T1000 (cell line): ENCODE results near the gene SNX13.
A peak's percentile ranks its signal among the peaks of the same experiment; 100 is the strongest.

Experiments used
- DNase-seq: peaks from one replicate; lab custom pipeline; 2025; ENCODE audit warnings: mixed read lengths; lab: John Stamatoyannopoulos, UW

Gene SNX13

GRCh38 chr7:17944720-17945119 is 4.4 kb upstream of the SNX13 start:
- no peak for DNase-seq

GRCh38 chr7:17943006-17943405 is 2.7 kb upstream of the SNX13 start:
- DNase-seq, result no peak

DNA sequence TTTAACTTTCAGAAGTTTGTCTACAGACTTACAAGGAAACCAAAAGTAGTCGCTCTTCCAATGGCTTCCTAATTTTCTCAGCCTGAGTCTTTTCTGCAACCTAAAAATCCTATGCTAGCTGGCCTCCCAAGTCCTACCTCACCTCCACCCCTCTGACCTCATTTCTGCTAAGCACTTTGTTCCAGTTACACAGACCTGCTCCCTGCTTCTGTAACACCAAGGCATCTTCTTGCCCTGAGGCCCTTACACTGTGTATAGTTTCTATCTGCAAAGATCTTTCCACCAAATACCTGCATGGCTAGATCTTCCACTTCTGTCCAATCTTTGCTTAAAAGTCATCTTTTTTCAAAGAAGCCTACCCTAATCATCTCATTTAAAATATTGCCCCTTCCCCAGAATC is 1.9 kb upstream of the SNX13 start:
- DNase-seq, result no peak

DNA sequence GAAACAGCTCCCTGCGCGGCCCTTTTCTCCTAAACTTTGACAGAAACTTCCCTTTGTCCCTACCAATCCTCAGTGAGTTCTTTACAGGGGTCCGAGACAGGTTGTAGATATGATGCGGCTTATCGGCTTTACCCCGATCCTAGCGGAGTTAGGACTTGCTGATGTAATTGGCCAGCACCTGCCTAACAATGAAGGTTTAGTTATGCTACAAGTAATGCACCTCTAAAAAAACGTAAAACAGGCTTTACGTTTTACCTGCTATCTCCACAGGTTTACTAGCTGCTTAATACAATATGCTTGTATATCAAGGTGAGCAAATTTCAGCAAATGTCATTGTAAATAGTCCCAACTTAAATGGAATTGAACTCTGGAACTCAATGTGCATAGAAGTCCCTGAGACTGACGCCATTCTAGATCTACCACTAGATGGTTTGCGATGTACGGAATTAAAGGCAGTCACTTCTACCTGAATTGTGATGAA is 697 bp upstream of the SNX13 start:
- DNase-seq, result no peak

GRCh38 chr7:17939606-17940301 is 540 bp downstream of the SNX13 start:
- peak; percentile 10 for DNase-seq

DNA sequence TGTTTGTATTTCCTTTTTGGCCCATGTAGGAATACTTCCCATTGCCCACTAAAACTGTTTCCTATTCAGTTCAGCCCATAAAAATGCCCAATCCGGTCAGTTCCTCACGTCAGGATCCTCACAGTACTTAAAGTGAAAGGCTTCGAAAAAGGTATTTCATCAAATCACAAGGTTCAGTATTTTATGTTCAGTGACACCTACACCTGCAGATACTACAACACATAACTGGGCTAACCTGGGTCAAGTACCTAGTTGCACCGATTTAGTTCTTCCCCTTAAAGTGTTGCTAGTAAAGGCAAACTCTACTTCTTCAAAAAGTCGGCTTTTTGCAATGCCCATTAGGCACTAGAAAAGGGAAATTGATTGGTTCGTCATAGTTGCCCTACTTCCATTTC is 1.1 kb downstream of the SNX13 start:
- no peak for DNase-seq

- no peak for DNase-seq
Observed at GRCh38 chr7:17937506-17938120, 2.7 kb downstream of the SNX13 start.

GRCh38 chr7:17936321-17936720 is 4.0 kb downstream of the SNX13 start:
- no peak for DNase-seq

GRCh38 chr7:17934612-17935240 is 5.6 kb downstream of the SNX13 start:
- DNase-seq, result no peak

GRCh38 chr7:17934094-17934493 is 6.2 kb downstream of the SNX13 start:
- DNase-seq, result no peak

GRCh38 chr7:17932770-17933169 is 7.5 kb downstream of the SNX13 start:
- no peak for DNase-seq

DNA sequence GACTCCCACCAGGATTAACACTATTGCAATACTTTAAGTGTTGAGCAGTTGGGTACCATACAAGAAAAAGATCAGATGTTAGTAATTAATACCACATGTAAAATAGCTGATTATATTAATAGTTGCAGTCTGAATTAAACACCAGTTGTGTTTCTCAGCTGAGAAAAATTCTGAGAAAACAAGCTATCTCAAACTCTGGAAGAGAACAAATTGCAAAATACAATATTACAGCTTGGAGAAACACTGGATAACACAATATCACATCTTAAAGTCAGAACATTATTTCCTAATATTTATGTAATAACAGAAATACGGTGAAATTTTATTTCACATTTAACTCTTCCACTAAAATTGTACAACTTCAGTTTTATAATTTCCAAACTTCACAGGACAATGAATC is 9.2 kb downstream of the SNX13 start:
- DNase-seq, result no peak

DNA sequence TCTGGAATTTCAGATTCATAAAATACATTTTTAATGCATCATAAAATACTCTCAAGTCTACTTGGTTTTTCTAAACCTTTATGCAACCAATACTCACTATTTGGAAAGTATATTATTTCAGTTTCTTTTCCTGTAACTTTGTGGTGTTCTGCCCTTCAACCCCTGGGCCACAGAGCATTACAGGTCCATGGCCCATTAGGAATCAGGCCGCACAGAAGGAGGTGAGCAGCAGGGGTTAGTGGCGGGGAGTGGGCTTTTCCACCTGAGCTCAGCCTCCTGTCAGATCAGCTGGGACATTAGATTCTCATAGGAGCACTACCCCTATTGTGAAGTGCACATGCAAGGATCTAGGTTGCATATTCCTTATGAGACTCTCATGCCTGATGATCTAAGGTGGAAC is 9.7 kb downstream of the SNX13 start:
- DNase-seq, result no peak

DNA sequence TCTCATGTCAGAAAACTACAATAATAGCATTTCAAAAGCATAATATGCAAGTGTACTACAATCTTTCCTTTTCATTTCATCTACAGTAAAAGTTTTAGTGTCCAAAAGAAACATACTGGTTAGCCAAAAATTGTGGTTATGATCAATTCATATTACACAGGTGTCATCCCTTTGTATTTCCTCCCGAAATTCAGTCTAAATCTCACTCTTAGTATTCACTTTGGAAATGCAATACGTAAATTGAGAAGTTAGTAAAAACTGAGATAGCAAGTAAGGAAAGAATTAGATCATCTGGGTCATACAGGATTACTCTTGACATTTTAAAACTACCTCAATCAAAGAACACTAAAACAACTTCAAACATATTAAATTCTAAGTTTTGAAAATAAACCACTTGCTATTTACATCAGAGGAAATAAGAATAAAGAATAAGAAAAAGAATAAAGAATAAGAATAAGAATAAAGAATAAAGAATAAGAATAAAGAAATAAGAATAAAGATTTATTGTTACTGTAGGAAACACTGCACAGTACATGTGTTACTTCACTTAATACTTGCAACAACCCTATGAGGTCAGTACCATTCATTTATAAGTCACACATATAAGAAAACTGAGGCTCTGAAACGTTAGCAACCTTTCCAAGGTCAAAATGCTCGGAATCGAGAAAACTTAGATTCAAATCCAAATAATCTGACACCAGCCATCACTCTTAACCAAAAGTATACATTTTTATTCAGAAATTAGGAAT is 10.5 kb downstream of the SNX13 start:
- no peak for DNase-seq

DNA sequence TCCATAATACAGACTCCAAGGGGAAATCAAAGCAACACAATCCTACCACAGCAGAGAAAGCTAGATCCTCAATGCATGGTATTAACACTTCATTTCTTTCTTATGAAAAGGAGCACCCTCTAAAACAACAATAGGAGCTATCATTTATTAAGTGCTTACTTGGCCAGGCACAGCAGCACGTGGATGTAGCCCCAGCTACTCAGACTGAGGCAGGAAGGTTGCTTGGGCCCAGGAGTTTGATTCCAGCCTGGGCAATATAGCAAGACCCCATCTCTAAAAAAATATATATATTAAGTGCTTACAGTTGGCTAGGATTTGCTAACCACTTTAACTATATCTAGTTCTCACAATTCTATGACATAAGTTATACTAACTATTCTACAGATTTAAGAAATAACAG is 12.2 kb downstream of the SNX13 start:
- DNase-seq, result no peak

GRCh38 chr7:17921857-17922416 is 18.4 kb downstream of the SNX13 start:
- DNase-seq, result no peak

- no peak for DNase-seq
Observed at GRCh38 chr7:17917842-17918241, 22.5 kb downstream of the SNX13 start.

GRCh38 chr7:17916786-17917185 is 23.5 kb downstream of the SNX13 start:
- no peak for DNase-seq

GRCh38 chr7:17915796-17916195 is 24.5 kb downstream of the SNX13 start:
- DNase-seq, result no peak

DNA sequence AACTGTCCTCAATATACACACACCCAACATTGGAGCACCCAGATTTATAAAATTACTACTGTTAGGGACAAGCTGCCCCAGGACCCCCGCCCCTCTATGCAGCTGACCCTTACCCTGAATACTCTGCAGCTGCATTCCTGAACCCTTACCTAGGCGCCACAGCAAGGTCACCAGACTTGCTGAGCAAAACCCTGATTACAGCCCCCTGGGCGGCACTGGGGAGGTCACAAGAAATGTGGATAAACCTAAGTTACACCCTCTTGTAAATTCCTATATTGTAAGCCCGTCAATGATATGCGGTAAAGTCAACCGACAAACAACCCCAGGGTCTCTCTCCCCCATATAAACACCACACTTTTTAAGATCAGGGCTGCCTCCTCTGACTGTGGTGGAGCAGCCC is 25.1 kb downstream of the SNX13 start:
- DNase-seq, result no peak

DNA sequence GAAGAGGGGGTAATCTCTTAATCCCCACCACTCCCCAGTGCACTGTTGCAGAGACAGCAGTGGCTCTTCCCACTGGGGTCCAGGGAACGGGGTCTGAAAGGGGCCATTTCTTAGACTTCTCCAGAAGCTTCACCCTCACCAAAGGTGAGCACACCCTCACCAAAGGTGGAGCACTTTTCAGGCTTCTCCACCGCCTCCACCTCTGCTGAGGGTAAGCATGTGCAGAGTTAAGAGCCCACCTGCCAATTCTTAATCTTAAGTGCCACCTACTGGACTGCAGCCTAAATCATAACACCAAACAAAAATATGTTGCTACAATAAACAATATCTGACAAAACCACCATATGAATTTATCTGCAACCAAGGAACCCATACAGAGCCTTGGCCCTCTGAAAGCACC is 27.0 kb downstream of the SNX13 start:
- DNase-seq, result no peak

- no peak for DNase-seq
Observed at GRCh38 chr7:17912536-17913235, 27.6 kb downstream of the SNX13 start.
